ENCODE data around the gene BLMH. TPM values are rescaled to one million over a fixed set of nuclear protein-coding genes. Genes with fewer than 3 reads are reported as not detected.

BLMH gene
- total and polyA plus RNA-seq, 4 donors: 4.2 to 17.5 (median 12.9) TPM

GRCh38 chr17:30217746-30218245, 73.9 kb downstream of the BLMH start (continued):
- no peak for TF ChIP-seq ATF3 (IDR thresholded peaks at IDR 0.05)
- TF ChIP-seq EGR1 (IDR thresholded peaks at IDR 0.05; ENCODE audit: low read depth in 2 of 2): no peak

GRCh38 chr17:30217054-30217453, 74.7 kb downstream of the BLMH start:
- Histone ChIP-seq H3K9ac (ENCODE audit: low read depth in 1 of 2, low read length in 2 of 2) (no peak overlapping the region), H3K27ac (ENCODE audit: low read depth in 1 of 2, low read length in 2 of 2) (no peak overlapping the region), H3K9me3 (ENCODE audit: control insufficient read depth in 4 of 4, low read length in 3 of 4) (no peaks in the 10 kb centered on the region), H3K36me3 (ENCODE audit: control insufficient read depth in 4 of 4, insufficient read depth in 3 of 4, low read depth in 1 of 4, low read length in 3 of 4) (no peaks in the 10 kb centered on the region), H3K4me3 (ENCODE audit: low read depth in 1 of 3, low read length in 3 of 3) (no peak overlapping the region), H3K4me1 (ENCODE audit: control insufficient read depth in 4 of 4, insufficient read depth in 4 of 4, low read length in 3 of 4) (peaks cover 3 to 13% (median 11%) of the 10 kb centered on the region in 4 donors), H3K27me3 (ENCODE audit: control insufficient read depth in 4 of 4, insufficient read depth in 4 of 4, low read length in 3 of 4) (no peaks in the 10 kb centered on the region)
- WGBS: 96% methylated on average over 6 of the region's 6 CpGs
- no peak for DNase-seq (ENCODE audit: low spot score)
- TF ChIP-seq ZBTB33 (IDR thresholded peaks at IDR 0.05) (no peak), REST (IDR thresholded peaks at IDR 0.05) (no peak), GABPA (IDR thresholded peaks at IDR 0.05 in 1 of 2, conservative IDR thresholded peaks at IDR 0.05 in 1 of 2) (no peak), HNF4A (conservative IDR thresholded peaks at IDR 0.05) (no peak), FOXA1 (IDR thresholded peaks at IDR 0.05) (no peak), ATF3 (IDR thresholded peaks at IDR 0.05) (no peak), NR2F2 (IDR thresholded peaks at IDR 0.05) (no peak), RXRA (IDR thresholded peaks at IDR 0.05) (no peak), SP1 (IDR thresholded peaks at IDR 0.05) (no peak), YY1 (IDR thresholded peaks at IDR 0.05) (no peak), MAX (IDR thresholded peaks at IDR 0.05) (no peak), EGR1 (IDR thresholded peaks at IDR 0.05; ENCODE audit: low read depth in 2 of 2) (no peak), RAD21 (IDR thresholded peaks at IDR 0.05) (no peak), HNF4G (IDR thresholded peaks at IDR 0.05) (no peak), FOXA2 (IDR thresholded peaks at IDR 0.05) (no peak), JUND (IDR thresholded peaks at IDR 0.05) (no peak)

GRCh38 chr17:30212750-30213149, 79.0 kb downstream of the BLMH start:
- no peaks in the 10 kb centered on the region for H3K36me3 ChIP-seq (ENCODE audit: control insufficient read depth in 4 of 4, insufficient read depth in 3 of 4, low read depth in 1 of 4, low read length in 3 of 4)
- H3K27ac ChIP-seq (ENCODE audit: low read depth in 1 of 2, low read length in 2 of 2): no peak overlapping the region
- H3K9ac ChIP-seq (ENCODE audit: low read depth in 1 of 2, low read length in 2 of 2): no peak overlapping the region
- TF ChIP-seq EGR1 (IDR thresholded peaks at IDR 0.05; ENCODE audit: low read depth in 2 of 2): no peak
- TF ChIP-seq FOXA2 (IDR thresholded peaks at IDR 0.05): no peak
- no peaks in the 10 kb centered on the region for H3K4me1 ChIP-seq (ENCODE audit: control insufficient read depth in 4 of 4, insufficient read depth in 4 of 4, low read length in 3 of 4)
- H3K4me3 ChIP-seq (ENCODE audit: low read depth in 1 of 3, low read length in 3 of 3): no peak overlapping the region
- no peak for DNase-seq (ENCODE audit: low spot score)
- no peaks in the 10 kb centered on the region for H3K9me3 ChIP-seq (ENCODE audit: control insufficient read depth in 4 of 4, low read length in 3 of 4)
- 94% methylated on average over 11 of the region's 11 CpGs for WGBS
- no peaks in the 10 kb centered on the region for H3K27me3 ChIP-seq (ENCODE audit: control insufficient read depth in 4 of 4, insufficient read depth in 4 of 4, low read length in 3 of 4)
